ENCODE results near the gene NT5E.

GRCh38 chr6:85424981-85425380, 24.9 kb upstream of the NT5E start:
- TF ChIP-seq YY1 (IDR thresholded peaks at IDR 0.05): no peak
- TF ChIP-seq, protein P1, sequence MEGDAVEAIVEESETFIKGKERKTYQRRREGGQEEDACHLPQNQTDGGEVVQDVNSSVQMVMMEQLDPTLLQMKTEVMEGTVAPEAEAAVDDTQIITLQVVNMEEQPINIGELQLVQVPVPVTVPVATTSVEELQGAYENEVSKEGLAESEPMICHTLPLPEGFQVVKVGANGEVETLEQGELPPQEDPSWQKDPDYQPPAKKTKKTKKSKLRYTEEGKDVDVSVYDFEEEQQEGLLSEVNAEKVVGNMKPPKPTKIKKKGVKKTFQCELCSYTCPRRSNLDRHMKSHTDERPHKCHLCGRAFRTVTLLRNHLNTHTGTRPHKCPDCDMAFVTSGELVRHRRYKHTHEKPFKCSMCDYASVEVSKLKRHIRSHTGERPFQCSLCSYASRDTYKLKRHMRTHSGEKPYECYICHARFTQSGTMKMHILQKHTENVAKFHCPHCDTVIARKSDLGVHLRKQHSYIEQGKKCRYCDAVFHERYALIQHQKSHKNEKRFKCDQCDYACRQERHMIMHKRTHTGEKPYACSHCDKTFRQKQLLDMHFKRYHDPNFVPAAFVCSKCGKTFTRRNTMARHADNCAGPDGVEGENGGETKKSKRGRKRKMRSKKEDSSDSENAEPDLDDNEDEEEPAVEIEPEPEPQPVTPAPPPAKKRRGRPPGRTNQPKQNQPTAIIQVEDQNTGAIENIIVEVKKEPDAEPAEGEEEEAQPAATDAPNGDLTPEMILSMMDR (IDR thresholded peaks at IDR 0.05; ENCODE audit: low read depth, low read length, missing input control): no peak
- TF ChIP-seq, protein P2, sequence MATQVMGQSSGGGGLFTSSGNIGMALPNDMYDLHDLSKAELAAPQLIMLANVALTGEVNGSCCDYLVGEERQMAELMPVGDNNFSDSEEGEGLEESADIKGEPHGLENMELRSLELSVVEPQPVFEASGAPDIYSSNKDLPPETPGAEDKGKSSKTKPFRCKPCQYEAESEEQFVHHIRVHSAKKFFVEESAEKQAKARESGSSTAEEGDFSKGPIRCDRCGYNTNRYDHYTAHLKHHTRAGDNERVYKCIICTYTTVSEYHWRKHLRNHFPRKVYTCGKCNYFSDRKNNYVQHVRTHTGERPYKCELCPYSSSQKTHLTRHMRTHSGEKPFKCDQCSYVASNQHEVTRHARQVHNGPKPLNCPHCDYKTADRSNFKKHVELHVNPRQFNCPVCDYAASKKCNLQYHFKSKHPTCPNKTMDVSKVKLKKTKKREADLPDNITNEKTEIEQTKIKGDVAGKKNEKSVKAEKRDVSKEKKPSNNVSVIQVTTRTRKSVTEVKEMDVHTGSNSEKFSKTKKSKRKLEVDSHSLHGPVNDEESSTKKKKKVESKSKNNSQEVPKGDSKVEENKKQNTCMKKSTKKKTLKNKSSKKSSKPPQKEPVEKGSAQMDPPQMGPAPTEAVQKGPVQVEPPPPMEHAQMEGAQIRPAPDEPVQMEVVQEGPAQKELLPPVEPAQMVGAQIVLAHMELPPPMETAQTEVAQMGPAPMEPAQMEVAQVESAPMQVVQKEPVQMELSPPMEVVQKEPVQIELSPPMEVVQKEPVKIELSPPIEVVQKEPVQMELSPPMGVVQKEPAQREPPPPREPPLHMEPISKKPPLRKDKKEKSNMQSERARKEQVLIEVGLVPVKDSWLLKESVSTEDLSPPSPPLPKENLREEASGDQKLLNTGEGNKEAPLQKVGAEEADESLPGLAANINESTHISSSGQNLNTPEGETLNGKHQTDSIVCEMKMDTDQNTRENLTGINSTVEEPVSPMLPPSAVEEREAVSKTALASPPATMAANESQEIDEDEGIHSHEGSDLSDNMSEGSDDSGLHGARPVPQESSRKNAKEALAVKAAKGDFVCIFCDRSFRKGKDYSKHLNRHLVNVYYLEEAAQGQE (IDR thresholded peaks at IDR 0.05): no peak
- TF ChIP-seq TAF1 (conservative IDR thresholded peaks at IDR 0.05): no peak
- TF ChIP-seq RAD21 (IDR thresholded peaks at IDR 0.05): no peak
- no peak for TF ChIP-seq MAX (IDR thresholded peaks at IDR 0.05)
